A549 (cell line): ENCODE measurements around the gene GHDC. TPM values are rescaled to one million over a fixed set of nuclear protein-coding genes. Genes with fewer than 3 reads are reported as not detected.

Source experiments
- ATAC-seq, 2 experiments: fragments of 200-7000 bp in 1 of 2; fragments of >200 bp in 1 of 2; cut with Nextera tagmentation in 1 of 2; cut with Tn5 transposase in 1 of 2; 3 replicates each; pipeline versions ENCODE4 v1.8.0 to v1.9.1; 2018 to 2020; ENCODE audit warnings: mild to moderate bottlenecking in 1 of 2, moderate library complexity in 1 of 2
- CTCF ChIA-PET: fragments of 300-600 bp; sonication (Branson Sonifier 250); formaldehyde crosslinking; extraction: SDS; loops from one replicate; lab custom pipeline; 2021; ENCODE audit warnings: antibody characterized with exemption, inconsistent platforms; lab: Yijun Ruan, JAX
- POLR2A ChIA-PET: fragments of 350-600 bp; formaldehyde crosslinking; extraction: SDS; loops from one replicate; lab custom pipeline; 2021; ENCODE audit warnings: antibody characterized with exemption, inconsistent platforms; lab: Yijun Ruan, JAX
- DNase-seq, 2 experiments: peaks; one replicate each; pipeline versions ENCODE4 v3.0.0 to v3.0.0-alpha.2; 2011 to 2016; ENCODE audit warnings: low read depth in 1 of 2, low spot score in 1 of 2
- FAIRE-seq: peaks from 2 replicates; lab custom pipeline; 2011; peaks lifted over from hg19 to GRCh38; lab: Jason Lieb, UNC
- H3K27ac ChIP-seq, 2 experiments: fragments of >200 bp; sonication (Bioruptor Twin); formaldehyde crosslinking; 3 replicates each; pipeline ENCODE4 v1.5.1; 2016 to 2017
- H3K4me1 ChIP-seq: fragments of >200 bp; sonication (Bioruptor Twin); formaldehyde crosslinking; 3 replicates; pipeline ENCODE4 v1.6.1; 2016
- H3K4me2 ChIP-seq: fragments of >200 bp; sonication (Bioruptor Twin); formaldehyde crosslinking; 3 replicates; pipeline ENCODE4 v1.6.1; 2016
- H3K4me3 ChIP-seq: fragments of >200 bp; sonication (Bioruptor Twin); formaldehyde crosslinking; 3 replicates; pipeline ENCODE4 v1.5.1; 2016
- H3K9me3 ChIP-seq: fragments of >200 bp; sonication (Bioruptor Twin); formaldehyde crosslinking; 3 replicates; pipeline ENCODE4 v1.6.1; 2016
- CBX2 ChIP-seq: fragments of 200-600 bp; sonication (generic); IDR thresholded peaks from 2 replicates; pipeline ENCODE4 v1.6.1; 2016; ENCODE audit warnings: low read depth, mild to moderate bottlenecking, borderline replicate concordance
- CBX8 ChIP-seq: fragments of 200-600 bp; sonication (generic); IDR thresholded peaks from 2 replicates; pipeline ENCODE4 v1.6.1; 2016
- CEBPB ChIP-seq, 2 experiments: fragments of >200 bp in 1 of 2; sonication (Bioruptor Twin) in 1 of 2; formaldehyde crosslinking in 1 of 2; IDR thresholded peaks; 2 replicates each; pipeline ENCODE4 v1.6.1; 2012 to 2016
- CHD4 ChIP-seq: fragments of 200-600 bp; sonication (generic); IDR thresholded peaks from 2 replicates; pipeline ENCODE4 v1.6.1; 2016; ENCODE audit warnings: antibody characterized with exemption, mild to moderate bottlenecking, borderline replicate concordance
- EHF ChIP-seq: fragments of 250-450 bp; sonication (Bioruptor Pico); IDR thresholded peaks from 2 replicates; pipeline ENCODE4 v1.5.0; 2020; ENCODE audit warnings: mild to moderate bottlenecking
- FOSB ChIP-seq: fragments of 250-450 bp; sonication (Bioruptor Pico); IDR thresholded peaks from 2 replicates; pipeline ENCODE4 v1.5.0; 2020; ENCODE audit warnings: mild to moderate bottlenecking, moderate library complexity
- FOSL2 ChIP-seq, 2 experiments: fragments of 450-650 bp in 1 of 2; fragments of >200 bp in 1 of 2; sonication (Bioruptor Twin) in 1 of 2; formaldehyde crosslinking; IDR thresholded peaks; 2 replicates each; pipeline versions ENCODE4 v1.5.0 to v1.6.1; 2016 to 2020; ENCODE audit warnings: mild to moderate bottlenecking in 1 of 2, moderate library complexity in 1 of 2
- GATA3 ChIP-seq: IDR thresholded peaks from 2 replicates; pipeline ENCODE4 v1.6.1; 2012; ENCODE audit warnings: borderline replicate concordance
- HOXA7 ChIP-seq: fragments of 250-450 bp; sonication (Bioruptor Pico); IDR thresholded peaks from 2 replicates; pipeline ENCODE4 v1.5.0; 2020; ENCODE audit warnings: mild to moderate bottlenecking, moderate library complexity
- HOXB13 ChIP-seq: fragments of 250-450 bp; sonication (Bioruptor Pico); IDR thresholded peaks from 2 replicates; pipeline ENCODE4 v1.5.0; 2020; ENCODE audit warnings: low read depth, mild to moderate bottlenecking, moderate library complexity
- HOXB5 ChIP-seq: fragments of 250-450 bp; sonication (Bioruptor Pico); IDR thresholded peaks from 2 replicates; pipeline ENCODE4 v1.5.0; 2020; ENCODE audit warnings: mild to moderate bottlenecking, moderate library complexity
- KDM5A ChIP-seq: fragments of 200-600 bp; sonication (generic); IDR thresholded peaks from 2 replicates; pipeline ENCODE4 v1.6.1; 2016; ENCODE audit warnings: antibody characterized with exemption, mild to moderate bottlenecking
- MAFK ChIP-seq: fragments of 450-650 bp; IDR thresholded peaks from 2 replicates; pipeline ENCODE4 v1.6.1; 2014; ENCODE audit not compliant: partially characterized antibody
- MAZ ChIP-seq: fragments of 150-350 bp; IDR thresholded peaks from 2 replicates; pipeline ENCODE4 v1.6.1; 2014; ENCODE audit warnings: antibody characterized with exemption, low read depth, low read length, borderline replicate concordance
- NFE2L2 ChIP-seq: fragments of 150-350 bp; conservative IDR thresholded peaks from 2 replicates; pipeline ENCODE4 v1.6.1; 2014; ENCODE audit warnings: low read length
- NPAS2 ChIP-seq: fragments of 250-450 bp; sonication (Bioruptor Pico); IDR thresholded peaks from 2 replicates; pipeline ENCODE4 v1.8.0; 2022; ENCODE audit warnings: mild to moderate bottlenecking, moderate library complexity, borderline replicate concordance
- NR3C1 ChIP-seq: fragments of >200 bp; sonication (Bioruptor Twin); formaldehyde crosslinking; IDR thresholded peaks from 3 replicates; pipeline ENCODE4 v1.6.1; 2017
- PHF8 ChIP-seq: fragments of 200-600 bp; sonication (generic); IDR thresholded peaks from 2 replicates; pipeline ENCODE4 v1.6.1; 2016; ENCODE audit warnings: low read depth, mild to moderate bottlenecking, antibody characterized with exemption, moderate library complexity, borderline replicate concordance
- POLR2A ChIP-seq: IDR thresholded peaks from 2 replicates; pipeline ENCODE4 v1.6.1; 2012; ENCODE audit warnings: mild to moderate bottlenecking, low read length
- POLR2AphosphoS2 ChIP-seq: conservative IDR thresholded peaks from 2 replicates; pipeline ENCODE4 v1.6.1; 2012; ENCODE audit warnings: low read length, improper control_type of control experiment, inconsistent platforms
- TFCP2L1 ChIP-seq: fragments of 250-450 bp; sonication (Bioruptor Pico); IDR thresholded peaks from 2 replicates; pipeline ENCODE4 v1.5.0; 2021; ENCODE audit warnings: mild to moderate bottlenecking
- ZSCAN20 ChIP-seq: fragments of 250-450 bp; sonication (Bioruptor Pico); IDR thresholded peaks from 2 replicates; pipeline ENCODE4 v1.8.0; 2022; ENCODE audit warnings: mild to moderate bottlenecking, moderate library complexity
- WGBS: methylation state at CpG from one replicate; pipeline ENCODE4 v1.1.6; 2017; ENCODE audit errors: missing lambda C conversion rate; 5-methylcytosine and 5-hydroxymethylcytosine counted together
- polyA plus RNA-seq, 4 experiments: library from polyadenylated mRNA; depleted of rRNA in 3 of 4; stranded (reverse); fragments of >200 nt; fragmentation: RNase III in 1 of 4; extraction: RNeasy Plus Mini Kit Qiagen cat#74134 plus additional on column Dnase treatment in 1 of 4; gene quantifications; 2 replicates in 3 of 4; 3 replicates in 1 of 4; pipeline ENCODE4 v1.2.3, GENCODE V29; 2011 to 2017
- TF ChIP-seq, protein P1 (sequence below): fragments of 250-450 bp; sonication (Bioruptor Pico); IDR thresholded peaks from 2 replicates; pipeline ENCODE4 v1.5.0; 2021; ENCODE audit warnings: mild to moderate bottlenecking, moderate library complexity, borderline replicate concordance
- TF ChIP-seq, protein P2 (sequence below): fragments of 450-650 bp; IDR thresholded peaks from 2 replicates; pipeline ENCODE4 v1.6.1; 2014; ENCODE audit warnings: antibody characterized with exemption
- TF ChIP-seq, protein P3 (sequence below): IDR thresholded peaks from 2 replicates; pipeline ENCODE4 v1.6.1; 2012
- TF ChIP-seq, protein P4 (sequence below): fragments of >200 bp; sonication (Bioruptor Twin); formaldehyde crosslinking; IDR thresholded peaks from 3 replicates; pipeline ENCODE4 v1.6.1; 2016

GHDC gene
- polyA plus RNA-seq, 2 of the 4 experiments (the other 2 are of a cell fraction): 12.3 to 23.4 TPM

DNA sequence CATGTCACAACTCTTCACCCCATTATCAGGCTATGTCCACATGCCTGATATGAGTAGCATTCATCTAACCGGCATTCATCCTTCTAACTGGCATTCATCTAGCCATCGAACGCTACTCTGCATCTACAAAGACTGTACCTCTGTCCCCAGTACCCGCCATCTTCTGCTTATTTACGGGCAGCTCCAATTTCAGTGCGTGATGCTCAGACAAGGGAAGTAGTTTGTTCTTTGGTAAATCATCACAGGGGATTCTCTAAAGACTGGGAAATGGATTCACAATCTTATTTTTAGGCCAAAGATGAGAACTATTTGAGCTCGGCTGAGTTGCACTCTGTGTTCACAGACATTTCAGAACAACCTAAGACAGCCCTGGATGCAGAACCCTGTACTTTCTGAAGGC lies 42.5 kb upstream of the GHDC start (continued):
- no peak for TF ChIP-seq TFCP2L1
- TF ChIP-seq POLR2AphosphoS2: no peak

DNA sequence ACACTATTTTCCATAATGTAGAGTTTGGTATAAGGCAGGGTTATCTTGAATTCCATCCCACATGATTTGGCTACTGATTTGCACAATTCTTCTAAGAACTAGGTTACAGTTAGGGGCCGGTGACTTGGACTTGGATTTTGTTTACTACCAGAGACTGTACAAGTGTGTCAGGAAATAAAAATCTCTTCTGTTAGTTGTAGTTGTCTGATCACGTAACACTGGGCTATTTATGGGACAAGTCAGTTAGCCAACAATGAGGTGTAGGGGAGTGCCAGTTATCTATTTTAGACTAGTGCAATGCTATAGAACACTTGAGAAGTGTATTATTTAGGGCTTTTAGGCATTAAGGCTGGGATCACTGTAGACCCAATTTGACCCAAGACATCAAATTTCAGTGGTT lies 39.7 kb upstream of the GHDC start:
- H3K4me3 ChIP-seq: no peak overlapping the region
- FAIRE-seq (peak; percentile 43), DNase-seq (no peak), ATAC-seq (no peak)
- WGBS: 92% methylated on average over 2 of the region's 2 CpGs
- H3K9me3 ChIP-seq: no peaks in the 10 kb centered on the region
- TF ChIP-seq FOSB (CRISPR knock-in tag) (no peak), PHF8 (no peak), FOSL2 (IDR thresholded peaks at IDR 0.05) (no peak), FOSL2 (CRISPR knock-in tag; IDR thresholded peaks at IDR 0.05) (no peak), KDM5A (no peak), HOXA7 (CRISPR knock-in tag) (no peak), CBX2 (no peak), HOXB13 (CRISPR knock-in tag) (no peak), NFE2L2 (no peak), CBX8 (no peak), ZSCAN20 (CRISPR knock-in tag) (no peak), TFCP2L1 (no peak), CHD4 (no peak), EHF (CRISPR knock-in tag) (no peak)
- POLR2A ChIA-PET: no interaction called here
- peaks cover 13% of the 10 kb centered on the region; the same call in 2 of the 3 replicates for H3K4me1 ChIP-seq
- H3K4me2 ChIP-seq: no peak overlapping the region
- no peak overlapping the region for H3K27ac ChIP-seq
- CTCF ChIA-PET: interaction anchor here (0.8 to 1.2 kb wide), 3 partner anchors 12 to 16 kb away, joined by 3 to 4 read pairs (median 3); no protein-coding TSS in a partner anchor

DNA sequence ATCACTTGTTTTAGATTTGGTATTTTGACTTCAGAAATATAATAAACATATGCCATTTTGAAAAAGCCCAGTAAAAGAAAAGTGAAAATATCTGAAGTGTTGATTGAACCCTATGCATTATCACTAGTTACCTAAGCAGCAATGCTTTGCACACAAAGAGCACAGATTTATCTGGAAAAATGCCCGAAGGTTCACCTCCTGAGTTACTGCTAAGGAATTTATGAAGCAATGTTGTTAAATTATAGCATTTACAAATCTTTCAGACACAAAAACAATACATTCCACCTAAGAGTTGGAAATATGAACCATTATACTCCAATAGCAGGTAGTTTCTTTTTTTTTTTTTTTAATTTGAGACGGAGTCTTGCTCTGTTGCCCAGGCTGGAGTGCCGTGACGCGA lies 38.9 kb upstream of the GHDC start:
- FAIRE-seq (no peak), DNase-seq (no peak), ATAC-seq (no peak)
- Histone ChIP-seq H3K9me3 (no peaks in the 10 kb centered on the region), H3K4me2 (peak overlapping the region; percentile 19; the same call in 1 of the 3 replicates), H3K4me3 (no peak overlapping the region), H3K4me1 (peaks cover 21% of the 10 kb centered on the region; the same call in 2 of the 3 replicates), H3K27ac (no peak overlapping the region)
- whole genome bisulfite sequencing: 88% methylated on average over 5 of the region's 5 CpGs
- TF ChIP-seq NFE2L2 (no peak), CEBPB (IDR thresholded peaks at IDR 0.05) (peak in 1 of 2 experiments; percentile 31; a peak in 1 of 4 replicates), POLR2A (no peak)
- TF ChIP-seq, protein P1, sequence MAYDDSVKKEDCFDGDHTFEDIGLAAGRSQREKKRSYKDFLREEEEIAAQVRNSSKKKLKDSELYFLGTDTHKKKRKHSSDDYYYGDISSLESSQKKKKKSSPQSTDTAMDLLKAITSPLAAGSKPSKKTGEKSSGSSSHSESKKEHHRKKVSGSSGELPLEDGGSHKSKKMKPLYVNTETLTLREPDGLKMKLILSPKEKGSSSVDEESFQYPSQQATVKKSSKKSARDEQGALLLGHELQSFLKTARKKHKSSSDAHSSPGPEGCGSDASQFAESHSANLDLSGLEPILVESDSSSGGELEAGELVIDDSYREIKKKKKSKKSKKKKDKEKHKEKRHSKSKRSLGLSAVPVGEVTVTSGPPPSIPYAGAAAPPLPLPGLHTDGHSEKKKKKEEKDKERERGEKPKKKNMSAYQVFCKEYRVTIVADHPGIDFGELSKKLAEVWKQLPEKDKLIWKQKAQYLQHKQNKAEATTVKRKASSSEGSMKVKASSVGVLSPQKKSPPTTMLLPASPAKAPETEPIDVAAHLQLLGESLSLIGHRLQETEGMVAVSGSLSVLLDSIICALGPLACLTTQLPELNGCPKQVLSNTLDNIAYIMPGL: no peak
- ChIA-PET POLR2A (no interaction called here), CTCF (interaction anchor here (1.3 to 2.9 kb wide), 2 partner anchors 10 to 11 kb away, joined by 3 to 14 read pairs; no protein-coding TSS in a partner anchor)

DNA sequence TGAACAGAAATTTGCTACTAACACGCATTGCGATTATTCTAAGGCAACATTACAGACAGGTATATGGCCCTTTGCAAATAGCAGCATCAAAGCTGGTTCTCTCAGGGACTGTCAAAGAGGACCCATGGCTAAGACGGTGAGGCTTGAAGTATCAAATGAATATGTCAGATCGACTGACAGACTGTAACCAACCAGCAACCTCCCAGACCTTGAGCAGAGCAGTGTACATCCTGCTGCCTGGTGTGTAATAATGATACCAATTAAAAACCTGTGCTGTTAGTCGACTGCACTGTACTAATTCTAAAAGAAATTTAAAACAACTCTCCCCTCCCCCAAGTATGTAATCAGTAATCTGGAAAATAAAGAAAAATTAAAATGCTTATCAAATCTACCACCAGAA lies 35.9 kb upstream of the GHDC start:
- TF ChIP-seq GATA3 (no peak), POLR2AphosphoS2 (no peak), POLR2A (no peak), NR3C1 (no peak), NPAS2 (CRISPR knock-in tag) (no peak), HOXB5 (CRISPR knock-in tag) (no peak), CHD4 (no peak), TFCP2L1 (no peak), MAZ (no peak), EHF (CRISPR knock-in tag) (no peak), MAFK (no peak), KDM5A (no peak)
- TF ChIP-seq, protein P2, sequence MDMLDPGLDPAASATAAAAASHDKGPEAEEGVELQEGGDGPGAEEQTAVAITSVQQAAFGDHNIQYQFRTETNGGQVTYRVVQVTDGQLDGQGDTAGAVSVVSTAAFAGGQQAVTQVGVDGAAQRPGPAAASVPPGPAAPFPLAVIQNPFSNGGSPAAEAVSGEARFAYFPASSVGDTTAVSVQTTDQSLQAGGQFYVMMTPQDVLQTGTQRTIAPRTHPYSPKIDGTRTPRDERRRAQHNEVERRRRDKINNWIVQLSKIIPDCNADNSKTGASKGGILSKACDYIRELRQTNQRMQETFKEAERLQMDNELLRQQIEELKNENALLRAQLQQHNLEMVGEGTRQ: no peak
- TF ChIP-seq, protein P3, sequence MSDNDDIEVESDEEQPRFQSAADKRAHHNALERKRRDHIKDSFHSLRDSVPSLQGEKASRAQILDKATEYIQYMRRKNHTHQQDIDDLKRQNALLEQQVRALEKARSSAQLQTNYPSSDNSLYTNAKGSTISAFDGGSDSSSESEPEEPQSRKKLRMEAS: no peak
- TF ChIP-seq, protein P4, sequence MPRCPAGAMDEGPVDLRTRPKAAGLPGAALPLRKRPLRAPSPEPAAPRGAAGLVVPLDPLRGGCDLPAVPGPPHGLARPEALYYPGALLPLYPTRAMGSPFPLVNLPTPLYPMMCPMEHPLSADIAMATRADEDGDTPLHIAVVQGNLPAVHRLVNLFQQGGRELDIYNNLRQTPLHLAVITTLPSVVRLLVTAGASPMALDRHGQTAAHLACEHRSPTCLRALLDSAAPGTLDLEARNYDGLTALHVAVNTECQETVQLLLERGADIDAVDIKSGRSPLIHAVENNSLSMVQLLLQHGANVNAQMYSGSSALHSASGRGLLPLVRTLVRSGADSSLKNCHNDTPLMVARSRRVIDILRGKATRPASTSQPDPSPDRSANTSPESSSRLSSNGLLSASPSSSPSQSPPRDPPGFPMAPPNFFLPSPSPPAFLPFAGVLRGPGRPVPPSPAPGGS: no peak
- Histone ChIP-seq H3K4me1 (peaks cover 30% of the 10 kb centered on the region; the same call in 2 of the 3 replicates), H3K4me2 (no peak overlapping the region), H3K9me3 (no peaks in the 10 kb centered on the region), H3K4me3 (no peak overlapping the region), H3K27ac (no peak overlapping the region)
- 83% methylated on average over 5 of the region's 5 CpGs for WGBS
- no peak for FAIRE-seq
- CTCF ChIA-PET: interaction anchor here (0.7 to 2.1 kb wide), 10 partner anchors 11 to 80 kb away, joined by 3 to 7 read pairs (median 4); partner anchors contain the start of genes KCNH4 and STAT5B
- no peak for ATAC-seq
- DNase-seq: no peak
- POLR2A ChIA-PET: no interaction called here
